ENCODE measurements around the gene ADAMTSL1.

Gene ADAMTSL1

DNA sequence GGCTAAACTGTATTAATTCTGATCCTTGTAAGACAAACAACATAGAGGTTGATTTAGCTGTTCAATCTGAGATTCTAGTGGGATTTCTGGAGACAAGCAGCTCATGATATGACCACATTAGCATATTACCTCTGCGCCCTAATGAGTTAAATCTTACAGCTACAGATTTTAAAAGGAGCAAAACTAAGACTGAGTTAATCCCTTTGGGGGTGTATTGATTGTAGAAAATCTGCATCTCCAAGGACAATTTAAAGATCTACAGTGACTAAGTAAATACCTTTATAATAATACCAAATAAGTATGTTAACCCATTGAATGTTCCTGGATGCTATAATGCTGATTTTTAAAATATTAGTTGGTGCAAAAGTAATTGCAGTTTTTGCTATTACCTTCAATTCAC is 33.2 kb downstream of the ADAMTSL1 start:
- ChIA-PET CTCF (interaction anchor here (1.3 kb wide), 1 partner anchor 64 kb away, joined by 3 read pairs; no protein-coding TSS in a partner anchor), POLR2A (no interaction called here)
- H3K4me1 ChIP-seq (ENCODE audit: control insufficient read depth, insufficient read depth, low read length): no peaks in the 10 kb centered on the region
- no peaks in the 10 kb centered on the region for H3K9me3 ChIP-seq (ENCODE audit: control insufficient read depth, insufficient read depth, low read depth, low read length)
- no peak overlapping the region for H3K4me3 ChIP-seq (ENCODE audit: low read depth, low read length)
- no peaks in the 10 kb centered on the region for H3K36me3 ChIP-seq (ENCODE audit: control insufficient read depth in 2 of 2, insufficient read depth in 1 of 2, low read length in 2 of 2)
- no peak overlapping the region for H3K27ac ChIP-seq (ENCODE audit: extremely low read depth, low read depth, low read length)
- TF ChIP-seq WT1 (tag by site-specific recombination; IDR thresholded peaks at IDR 0.05) (no peak), ZNF423 (tag by site-specific recombination; IDR thresholded peaks at IDR 0.05) (no peak), ZNF626 (tag by site-specific recombination; IDR thresholded peaks at IDR 0.05) (no peak), ZNF658 (tag by site-specific recombination; IDR thresholded peaks at IDR 0.05) (no peak), OVOL3 (tag by site-specific recombination; IDR thresholded peaks at IDR 0.05) (no peak), ZNF37A (tag by site-specific recombination; IDR thresholded peaks at IDR 0.05) (no peak), ZNF121 (tag by site-specific recombination; IDR thresholded peaks at IDR 0.05) (no peak), SCRT2 (tag by site-specific recombination; IDR thresholded peaks at IDR 0.05) (no peak), ZNF211 (tag by site-specific recombination; IDR thresholded peaks at IDR 0.05; ENCODE audit: low read depth) (no peak)
- TF ChIP-seq, protein P1, sequence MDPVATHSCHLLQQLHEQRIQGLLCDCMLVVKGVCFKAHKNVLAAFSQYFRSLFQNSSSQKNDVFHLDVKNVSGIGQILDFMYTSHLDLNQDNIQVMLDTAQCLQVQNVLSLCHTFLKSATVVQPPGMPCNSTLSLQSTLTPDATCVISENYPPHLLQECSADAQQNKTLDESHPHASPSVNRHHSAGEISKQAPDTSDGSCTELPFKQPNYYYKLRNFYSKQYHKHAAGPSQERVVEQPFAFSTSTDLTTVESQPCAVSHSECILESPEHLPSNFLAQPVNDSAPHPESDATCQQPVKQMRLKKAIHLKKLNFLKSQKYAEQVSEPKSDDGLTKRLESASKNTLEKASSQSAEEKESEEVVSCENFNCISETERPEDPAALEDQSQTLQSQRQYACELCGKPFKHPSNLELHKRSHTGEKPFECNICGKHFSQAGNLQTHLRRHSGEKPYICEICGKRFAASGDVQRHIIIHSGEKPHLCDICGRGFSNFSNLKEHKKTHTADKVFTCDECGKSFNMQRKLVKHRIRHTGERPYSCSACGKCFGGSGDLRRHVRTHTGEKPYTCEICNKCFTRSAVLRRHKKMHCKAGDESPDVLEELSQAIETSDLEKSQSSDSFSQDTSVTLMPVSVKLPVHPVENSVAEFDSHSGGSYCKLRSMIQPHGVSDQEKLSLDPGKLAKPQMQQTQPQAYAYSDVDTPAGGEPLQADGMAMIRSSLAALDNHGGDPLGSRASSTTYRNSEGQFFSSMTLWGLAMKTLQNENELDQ (tag by site-specific recombination; IDR thresholded peaks at IDR 0.05; ENCODE audit: low read depth): no peak

DNA sequence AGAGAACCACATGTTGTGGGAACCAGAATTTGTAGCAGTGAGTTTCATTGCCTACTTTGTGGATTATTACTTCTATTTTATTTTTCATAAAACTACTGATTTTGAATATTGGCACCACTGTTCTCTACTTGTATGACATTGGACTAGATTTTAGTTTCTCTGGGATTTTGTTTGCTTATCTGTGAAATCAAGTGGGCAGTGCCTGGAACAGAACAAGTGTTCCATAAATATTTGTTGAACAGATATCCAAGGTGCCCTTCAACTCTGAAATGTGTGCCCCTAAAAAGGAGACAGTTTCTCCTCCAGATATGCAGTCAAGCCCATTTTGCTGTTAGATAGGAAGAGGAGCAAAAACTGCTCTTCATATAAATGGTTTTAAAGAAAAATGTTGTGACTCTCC is 42.6 kb downstream of the ADAMTSL1 start:
- H3K4me3 ChIP-seq (ENCODE audit: low read depth, low read length): no peak overlapping the region
- TF ChIP-seq ZNF211 (tag by site-specific recombination; IDR thresholded peaks at IDR 0.05; ENCODE audit: low read depth) (no peak), KLF7 (tag by site-specific recombination; IDR thresholded peaks at IDR 0.05; ENCODE audit: borderline replicate concordance) (no peak), ZNF132 (tag by site-specific recombination; IDR thresholded peaks at IDR 0.05; ENCODE audit: borderline replicate concordance) (no peak), ZNF354C (tag by site-specific recombination; IDR thresholded peaks at IDR 0.05; ENCODE audit: borderline replicate concordance, low read depth) (no peak), ZNF391 (tag by site-specific recombination; IDR thresholded peaks at IDR 0.05; ENCODE audit: borderline replicate concordance, low read depth) (no peak), ZNF585B (tag by site-specific recombination; IDR thresholded peaks at IDR 0.05) (no peak), ZBTB1 (tag by site-specific recombination; IDR thresholded peaks at IDR 0.05) (no peak), YY1 (tag by site-specific recombination; IDR thresholded peaks at IDR 0.05) (no peak), ZNF184 (tag by site-specific recombination; IDR thresholded peaks at IDR 0.05) (no peak), ZNF266 (tag by site-specific recombination; IDR thresholded peaks at IDR 0.05; ENCODE audit: low read depth) (no peak), ZNF776 (tag by site-specific recombination; IDR thresholded peaks at IDR 0.05; ENCODE audit: borderline replicate concordance) (no peak), ZNF623 (tag by site-specific recombination; IDR thresholded peaks at IDR 0.05) (no peak), ZNF426 (tag by site-specific recombination; IDR thresholded peaks at IDR 0.05) (no peak), ZNF658 (tag by site-specific recombination; IDR thresholded peaks at IDR 0.05) (no peak), GLI2 (tag by site-specific recombination; IDR thresholded peaks at IDR 0.05; ENCODE audit: borderline replicate concordance, low read depth) (no peak), ZNF530 (tag by site-specific recombination; IDR thresholded peaks at IDR 0.05; ENCODE audit: low read depth) (no peak), ZNF138 (tag by site-specific recombination; IDR thresholded peaks at IDR 0.05; ENCODE audit: borderline replicate concordance) (no peak), ZNF404 (tag by site-specific recombination; IDR thresholded peaks at IDR 0.05) (no peak)
- TF ChIP-seq, protein P2, sequence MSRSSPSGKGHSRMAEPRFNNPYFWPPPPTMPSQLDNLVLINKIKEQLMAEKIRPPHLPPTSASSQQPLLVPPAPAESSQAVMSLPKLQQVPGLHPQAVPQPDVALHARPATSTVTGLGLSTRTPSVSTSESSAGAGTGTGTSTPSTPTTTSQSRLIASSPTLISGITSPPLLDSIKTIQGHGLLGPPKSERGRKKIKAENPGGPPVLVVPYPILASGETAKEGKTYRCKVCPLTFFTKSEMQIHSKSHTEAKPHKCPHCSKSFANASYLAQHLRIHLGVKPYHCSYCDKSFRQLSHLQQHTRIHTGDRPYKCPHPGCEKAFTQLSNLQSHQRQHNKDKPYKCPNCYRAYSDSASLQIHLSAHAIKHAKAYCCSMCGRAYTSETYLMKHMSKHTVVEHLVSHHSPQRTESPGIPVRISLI (tag by site-specific recombination; IDR thresholded peaks at IDR 0.05): no peak
- TF ChIP-seq, protein P3, sequence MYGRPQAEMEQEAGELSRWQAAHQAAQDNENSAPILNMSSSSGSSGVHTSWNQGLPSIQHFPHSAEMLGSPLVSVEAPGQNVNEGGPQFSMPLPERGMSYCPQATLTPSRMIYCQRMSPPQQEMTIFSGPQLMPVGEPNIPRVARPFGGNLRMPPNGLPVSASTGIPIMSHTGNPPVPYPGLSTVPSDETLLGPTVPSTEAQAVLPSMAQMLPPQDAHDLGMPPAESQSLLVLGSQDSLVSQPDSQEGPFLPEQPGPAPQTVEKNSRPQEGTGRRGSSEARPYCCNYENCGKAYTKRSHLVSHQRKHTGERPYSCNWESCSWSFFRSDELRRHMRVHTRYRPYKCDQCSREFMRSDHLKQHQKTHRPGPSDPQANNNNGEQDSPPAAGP (tag by site-specific recombination; IDR thresholded peaks at IDR 0.05): no peak
- no peaks in the 10 kb centered on the region for H3K36me3 ChIP-seq (ENCODE audit: control insufficient read depth in 2 of 2, insufficient read depth in 1 of 2, low read length in 2 of 2)
- ChIA-PET POLR2A (no interaction called here), CTCF (no interaction called here)
- H3K9me3 ChIP-seq (ENCODE audit: control insufficient read depth, insufficient read depth, low read depth, low read length): no peaks in the 10 kb centered on the region
- H3K27ac ChIP-seq (ENCODE audit: extremely low read depth, low read depth, low read length): no peak overlapping the region
- H3K4me1 ChIP-seq (ENCODE audit: control insufficient read depth, insufficient read depth, low read length): no peaks in the 10 kb centered on the region
